GM12865 (cell line): ENCODE results near the gene SLC39A10.

Source experiments
- DNase-seq: peaks from one replicate; pipeline ENCODE4 v3.0.0; 2010; ENCODE audit warnings: low read depth
- H3K4me3 ChIP-seq: 2 replicates; pipeline ENCODE4 v1.5.1; 2011; ENCODE audit warnings: mild to moderate bottlenecking, low read depth, low read length, control low read depth
- TF ChIP-seq, protein P1 (sequence below): IDR thresholded peaks from 2 replicates; pipeline ENCODE4 v1.5.1; 2011; ENCODE audit warnings: low read length, control low read depth, low read depth, inconsistent platforms; ENCODE audit not compliant: insufficient read depth; ENCODE audit errors: missing control alignments

Gene SLC39A10

DNA sequence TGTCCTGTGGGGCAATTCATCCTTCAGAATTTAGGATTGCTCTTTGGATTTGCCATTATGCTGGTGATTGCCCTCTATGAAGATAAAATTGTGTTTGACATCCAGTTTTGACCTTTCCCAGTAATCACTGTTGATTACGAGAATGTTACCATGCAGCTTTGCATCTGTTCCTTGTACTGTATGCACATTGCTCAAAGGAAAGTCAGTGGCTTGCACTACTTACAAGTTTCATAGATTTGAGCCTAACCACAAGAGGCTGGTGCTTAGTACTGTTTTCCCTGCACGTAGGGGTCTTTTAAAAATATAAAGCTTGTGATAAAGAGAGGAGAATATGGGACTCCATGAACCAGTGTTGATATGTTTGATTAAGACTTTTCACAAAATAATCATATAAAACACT, 77.9 kb downstream of the SLC39A10 start:
- TF ChIP-seq, protein P1, sequence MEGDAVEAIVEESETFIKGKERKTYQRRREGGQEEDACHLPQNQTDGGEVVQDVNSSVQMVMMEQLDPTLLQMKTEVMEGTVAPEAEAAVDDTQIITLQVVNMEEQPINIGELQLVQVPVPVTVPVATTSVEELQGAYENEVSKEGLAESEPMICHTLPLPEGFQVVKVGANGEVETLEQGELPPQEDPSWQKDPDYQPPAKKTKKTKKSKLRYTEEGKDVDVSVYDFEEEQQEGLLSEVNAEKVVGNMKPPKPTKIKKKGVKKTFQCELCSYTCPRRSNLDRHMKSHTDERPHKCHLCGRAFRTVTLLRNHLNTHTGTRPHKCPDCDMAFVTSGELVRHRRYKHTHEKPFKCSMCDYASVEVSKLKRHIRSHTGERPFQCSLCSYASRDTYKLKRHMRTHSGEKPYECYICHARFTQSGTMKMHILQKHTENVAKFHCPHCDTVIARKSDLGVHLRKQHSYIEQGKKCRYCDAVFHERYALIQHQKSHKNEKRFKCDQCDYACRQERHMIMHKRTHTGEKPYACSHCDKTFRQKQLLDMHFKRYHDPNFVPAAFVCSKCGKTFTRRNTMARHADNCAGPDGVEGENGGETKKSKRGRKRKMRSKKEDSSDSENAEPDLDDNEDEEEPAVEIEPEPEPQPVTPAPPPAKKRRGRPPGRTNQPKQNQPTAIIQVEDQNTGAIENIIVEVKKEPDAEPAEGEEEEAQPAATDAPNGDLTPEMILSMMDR, result no peak
- no peak for DNase-seq
- H3K4me3 ChIP-seq, result no peak overlapping the region

DNA sequence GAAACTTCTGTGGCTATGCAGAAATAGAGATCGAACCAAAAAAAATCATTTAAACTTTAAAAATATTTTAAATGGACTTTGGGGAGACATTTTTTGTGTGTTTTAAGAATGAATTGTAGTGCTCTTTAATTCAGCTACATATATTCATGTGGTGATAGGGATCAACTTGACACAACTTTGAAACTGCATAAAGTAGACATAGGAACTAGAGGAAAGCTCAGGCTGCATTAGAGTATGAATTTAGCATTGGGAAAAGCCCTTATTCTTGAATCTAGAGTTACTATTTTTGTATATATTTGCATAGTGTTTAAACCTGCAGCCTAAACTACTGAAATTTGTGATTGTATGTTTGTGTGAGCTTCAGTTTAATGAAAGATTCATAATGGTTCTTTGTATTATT, 78.3 kb downstream of the SLC39A10 start:
- no peak for DNase-seq
- TF ChIP-seq, protein P1, result no peak
- H3K4me3 ChIP-seq, result no peak overlapping the region

DNA sequence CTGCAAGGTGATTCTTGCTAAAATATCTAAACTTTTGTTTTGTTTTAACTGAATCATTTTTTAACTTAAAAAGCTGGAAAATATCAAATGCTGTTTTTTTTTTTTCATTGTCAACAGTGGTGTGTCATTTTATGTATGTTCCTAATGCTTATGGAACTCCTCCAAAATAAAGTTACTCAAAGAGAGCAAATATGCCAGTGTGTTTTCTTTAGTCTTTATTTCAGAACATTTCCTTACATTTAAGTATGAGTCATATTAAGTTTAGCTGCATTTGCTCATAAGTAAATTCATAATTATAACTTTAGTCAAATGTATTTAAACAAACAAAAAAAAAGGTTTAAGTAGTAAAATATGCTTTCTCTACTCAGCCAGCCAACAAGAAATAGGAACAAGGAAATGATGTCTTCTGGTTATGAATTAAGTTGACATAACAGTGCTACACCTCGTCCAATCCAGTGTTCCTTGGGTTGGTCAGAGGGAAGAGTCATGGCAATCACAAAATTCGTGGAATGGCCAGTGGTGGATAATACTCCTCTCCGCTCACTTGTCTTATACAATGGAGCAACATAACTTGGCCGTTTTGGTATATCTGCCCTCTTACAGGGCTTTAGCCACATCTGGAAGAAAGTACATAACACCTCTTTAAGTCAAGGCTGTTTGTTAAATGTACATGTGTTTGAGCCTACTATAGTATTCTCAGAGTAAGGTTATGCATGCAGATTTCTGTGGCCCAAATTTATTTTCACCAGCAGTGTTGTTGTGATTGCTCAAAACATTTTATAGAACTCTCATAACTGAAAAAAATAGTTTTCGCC, 80.7 kb downstream of the SLC39A10 start:
- TF ChIP-seq, protein P1, result no peak
- no peak for DNase-seq

DNA sequence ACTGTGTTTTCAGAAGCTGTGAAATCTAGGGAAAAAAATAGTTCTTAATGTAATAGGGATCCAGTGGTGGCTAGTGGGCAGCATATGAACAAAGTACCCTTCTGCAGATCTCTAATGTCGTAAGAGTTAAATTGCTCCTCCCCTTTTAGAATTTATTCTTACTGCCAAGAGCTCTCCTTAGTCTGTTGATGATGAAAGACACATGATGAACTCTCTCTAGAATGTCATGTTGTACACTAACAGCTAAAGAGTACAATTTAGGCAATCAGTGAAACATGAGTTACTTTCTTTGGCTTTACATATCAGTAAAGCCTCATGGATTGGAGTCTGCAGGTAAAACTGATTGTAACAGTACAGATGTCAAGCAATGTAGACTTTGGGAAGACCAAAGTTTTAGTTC, 84.2 kb downstream of the SLC39A10 start:
- DNase-seq, result no peak
- TF ChIP-seq, protein P1, result no peak
- H3K4me3 ChIP-seq, result no peak overlapping the region

More for the DNA sequence above, 80.7 kb downstream of the SLC39A10 start:
- H3K4me3 ChIP-seq, result no peak overlapping the region

DNA sequence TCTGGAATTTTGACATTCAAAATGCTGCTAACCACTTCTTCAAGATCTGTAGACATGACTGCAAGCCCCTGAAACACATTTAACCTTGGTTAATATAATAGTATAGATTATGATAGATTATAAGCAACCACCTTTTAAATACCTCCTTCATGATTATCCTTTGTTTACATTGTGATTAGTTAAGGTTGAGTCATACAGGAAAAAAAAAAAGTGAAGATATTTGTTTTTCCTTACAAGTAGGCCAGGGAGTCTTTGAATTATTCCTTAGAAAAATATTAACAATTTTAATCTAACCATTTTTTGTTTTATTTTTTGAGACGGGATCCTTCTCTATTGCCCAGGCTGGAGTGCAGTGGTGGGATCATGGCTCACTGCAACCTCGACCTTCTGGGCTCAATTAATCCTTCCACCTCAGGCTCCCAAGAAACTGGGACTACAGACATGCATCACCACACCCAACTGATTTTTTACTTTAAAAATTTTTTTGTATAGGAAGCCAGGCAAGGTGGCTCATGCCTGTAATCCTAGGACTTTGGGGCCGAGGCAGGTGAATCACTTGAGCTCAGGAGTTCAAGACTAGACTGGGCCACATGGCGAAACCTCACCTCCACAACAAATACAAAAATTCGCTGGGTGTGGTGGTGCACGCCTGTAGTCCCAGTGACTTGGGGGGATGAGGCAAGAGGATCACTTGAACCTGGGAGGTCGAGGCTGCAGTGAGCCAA, 99.4 kb downstream of the SLC39A10 start:
- no peak overlapping the region for H3K4me3 ChIP-seq
- TF ChIP-seq, protein P1, result no peak
- DNase-seq, result no peak

DNA sequence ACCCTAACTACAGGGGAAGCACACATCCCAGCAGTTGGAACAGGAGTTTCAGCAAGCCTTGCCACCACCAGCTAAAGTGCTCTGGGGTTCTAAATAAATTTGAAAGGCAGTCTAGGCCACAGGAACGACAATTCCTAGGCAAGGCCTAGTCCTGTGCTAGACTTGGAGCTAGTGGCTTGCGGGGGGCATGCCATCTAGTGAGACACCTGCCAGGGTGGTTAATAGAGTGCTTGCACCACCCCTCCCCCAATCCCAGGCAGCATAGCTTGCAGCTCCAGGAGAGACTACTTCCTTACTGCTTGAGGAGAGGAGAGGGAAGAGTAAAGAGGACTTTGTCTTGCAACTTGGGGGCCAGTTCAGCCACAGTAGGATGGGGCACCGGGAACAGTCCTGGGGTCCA, 101.8 kb downstream of the SLC39A10 start:
- DNase-seq, result no peak
- TF ChIP-seq, protein P1, result no peak
- no peak overlapping the region for H3K4me3 ChIP-seq

DNA sequence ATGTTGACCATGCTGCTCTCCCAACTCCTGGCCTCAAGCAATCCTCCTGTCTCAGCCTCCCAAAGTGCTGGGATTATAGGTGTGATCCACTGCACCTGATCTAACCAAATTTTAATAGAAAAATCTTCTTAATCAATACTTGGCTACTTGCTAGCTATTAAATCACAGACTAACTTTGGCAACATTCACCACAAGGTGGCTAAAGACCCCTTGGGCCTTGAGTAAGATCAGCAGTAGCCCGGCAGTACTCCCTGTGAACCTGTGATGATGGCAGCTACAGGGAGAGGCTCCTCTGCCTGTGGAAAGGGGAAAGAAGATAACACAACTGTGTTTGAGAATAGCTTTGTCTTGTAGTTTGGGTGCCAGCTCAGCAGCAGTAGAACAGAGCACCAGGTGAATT, 102.9 kb downstream of the SLC39A10 start:
- no peak for DNase-seq
- H3K4me3 ChIP-seq, result no peak overlapping the region
- TF ChIP-seq, protein P1, result no peak
